T-helper 2 cell treated with Interferon-gamma antibody and Interleukin-4, amounts not matched to agents 5 μg/mL and 100 μg/mL, for 36 hours (primary cell): ENCODE data around the gene HMGCS2.
"Not testable (repeated sequence)": the region's sequence is repeated elsewhere in the genome, so short reads cannot be mapped to it uniquely, and the experiment has no call there.

Experiments
- DNase-seq: peaks from one replicate; pipeline ENCODE4 v3.0.0; 2021; ENCODE audit warnings: low spot score
- H3K27ac Mint-ChIP-seq: one replicate; pipeline ENCODE4 v1.8.0; 2021; ENCODE audit warnings: mild to moderate bottlenecking, mixed read lengths
- H3K27me3 Mint-ChIP-seq: one replicate; pipeline ENCODE4 v1.8.0; 2021; ENCODE audit warnings: low read depth, mixed read lengths
- H3K36me3 Mint-ChIP-seq: one replicate; pipeline ENCODE4 v1.8.0; 2021; ENCODE audit warnings: low read depth, mixed read lengths
- H3K4me1 Mint-ChIP-seq: one replicate; pipeline ENCODE4 v1.8.0; 2021; ENCODE audit warnings: low read depth, mixed read lengths
- H3K4me3 Mint-ChIP-seq: one replicate; pipeline ENCODE4 v1.8.0; 2022; ENCODE audit warnings: mild to moderate bottlenecking, moderate library complexity, mixed read lengths
- H3K9me3 Mint-ChIP-seq: one replicate; pipeline ENCODE4 v1.8.0; 2021; ENCODE audit warnings: mixed read lengths

Gene HMGCS2

GRCh38 chr1:119721896-119722295 is 46.8 kb downstream of the HMGCS2 start:
- peaks cover 47% of the 10 kb centered on the region for H3K36me3 Mint-ChIP-seq

GRCh38 chr1:119720866-119721440 is 47.8 kb downstream of the HMGCS2 start:
- H3K27me3 Mint-ChIP-seq = no peaks in the 10 kb centered on the region
- no peak overlapping the region for H3K4me3 Mint-ChIP-seq
- H3K36me3 Mint-ChIP-seq = peaks cover 41% of the 10 kb centered on the region
- no peaks in the 10 kb centered on the region for H3K9me3 Mint-ChIP-seq
- no peak overlapping the region for H3K27ac Mint-ChIP-seq
- H3K4me1 Mint-ChIP-seq = peaks cover 15% of the 10 kb centered on the region
- DNase-seq = no peak

More at GRCh38 chr1:119721896-119722295, 46.8 kb downstream of the HMGCS2 start:
- Mint-ChIP-seq H3K9me3 (no peaks in the 10 kb centered on the region), H3K27me3 (no peaks in the 10 kb centered on the region), H3K27ac (no peak overlapping the region), H3K4me1 (peaks cover 7% of the 10 kb centered on the region), H3K4me3 (no peak overlapping the region)
- DNase-seq = no peak

- Mint-ChIP-seq H3K27me3 (no peaks in the 10 kb centered on the region), H3K4me1 (peaks cover 29% of the 10 kb centered on the region), H3K4me3 (no peak overlapping the region), H3K27ac (no peak overlapping the region), H3K36me3 (peaks cover 34% of the 10 kb centered on the region), H3K9me3 (no peaks in the 10 kb centered on the region)
- DNase-seq = no peak
Observed at GRCh38 chr1:119718972-119719371, 49.7 kb downstream of the HMGCS2 start.

- Mint-ChIP-seq H3K4me3 (no peak overlapping the region), H3K27me3 (no peaks in the 10 kb centered on the region), H3K27ac (no peak overlapping the region), H3K36me3 (peaks cover 30% of the 10 kb centered on the region), H3K9me3 (no peaks in the 10 kb centered on the region), H3K4me1 (peaks cover 34% of the 10 kb centered on the region)
- DNase-seq = no peak
Observed at GRCh38 chr1:119718409-119718808, 50.3 kb downstream of the HMGCS2 start.

GRCh38 chr1:119715542-119715941 is 53.2 kb downstream of the HMGCS2 start:
- Mint-ChIP-seq H3K9me3 (no peaks in the 10 kb centered on the region), H3K4me3 (peak overlapping the region; percentile 1)
- no peak for DNase-seq

GRCh38 chr1:119714583-119714982 is 54.1 kb downstream of the HMGCS2 start:
- H3K4me1 Mint-ChIP-seq = peaks cover 43% of the 10 kb centered on the region
- H3K27me3 Mint-ChIP-seq = peaks cover 15% of the 10 kb centered on the region
- no peak overlapping the region for H3K27ac Mint-ChIP-seq
- no peak for DNase-seq
- H3K9me3 Mint-ChIP-seq = no peaks in the 10 kb centered on the region
- peaks cover 14% of the 10 kb centered on the region for H3K36me3 Mint-ChIP-seq
- peak overlapping the region; percentile 94 for H3K4me3 Mint-ChIP-seq

More at GRCh38 chr1:119715542-119715941, 53.2 kb downstream of the HMGCS2 start:
- Mint-ChIP-seq H3K36me3 (peaks cover 19% of the 10 kb centered on the region), H3K27me3 (peaks cover 7% of the 10 kb centered on the region), H3K27ac (peak overlapping the region; percentile 24), H3K4me1 (peaks cover 43% of the 10 kb centered on the region)

- Mint-ChIP-seq H3K36me3 (peaks cover 14% of the 10 kb centered on the region), H3K27me3 (peaks cover 19% of the 10 kb centered on the region), H3K4me3 (peak overlapping the region; percentile 94), H3K27ac (no peak overlapping the region), H3K9me3 (no peaks in the 10 kb centered on the region), H3K4me1 (peaks cover 42% of the 10 kb centered on the region)
- no peak for DNase-seq
Observed at GRCh38 chr1:119713749-119714456, 54.8 kb downstream of the HMGCS2 start.

- H3K27me3 Mint-ChIP-seq = peaks cover 24% of the 10 kb centered on the region
- H3K27ac Mint-ChIP-seq = peak overlapping the region; percentile 81
- DNase-seq = no peak
- peak overlapping the region; percentile 94 for H3K4me3 Mint-ChIP-seq
- peaks cover 14% of the 10 kb centered on the region for H3K36me3 Mint-ChIP-seq
- H3K9me3 Mint-ChIP-seq = no peaks in the 10 kb centered on the region
- H3K4me1 Mint-ChIP-seq = peaks cover 40% of the 10 kb centered on the region
Observed at GRCh38 chr1:119713039-119713748, 55.5 kb downstream of the HMGCS2 start.

GRCh38 chr1:119712342-119713038 is 56.2 kb downstream of the HMGCS2 start:
- Mint-ChIP-seq H3K4me1 (peaks cover 37% of the 10 kb centered on the region), H3K9me3 (no peaks in the 10 kb centered on the region), H3K27me3 (peaks cover 29% of the 10 kb centered on the region), H3K36me3 (peaks cover 12% of the 10 kb centered on the region), H3K4me3 (peak overlapping the region; percentile 95), H3K27ac (peak overlapping the region; percentile 87)
- DNase-seq = peak; percentile 29

GRCh38 chr1:119711804-119712341 is 56.8 kb downstream of the HMGCS2 start, which contains the start of gene PHGDH:
TSS of gene PHGDH (plus strand) at chr1:119711934. CDS start at chr1:119712023, 89 bp downstream.
- no peaks in the 10 kb centered on the region for H3K9me3 Mint-ChIP-seq
- H3K27ac Mint-ChIP-seq = peak within 1 kb of the TSS; percentile 87
- H3K4me3 Mint-ChIP-seq = peak within 1 kb of the TSS; percentile 95
- peaks cover 36% of the 10 kb centered on the region for H3K4me1 Mint-ChIP-seq
- DNase-seq = peak; percentile 65
- peaks cover 11% of the 10 kb centered on the region for H3K36me3 Mint-ChIP-seq
- peaks cover 34% of the 10 kb centered on the region for H3K27me3 Mint-ChIP-seq

- not testable (repeated sequence) for DNase-seq, H3K9me3 Mint-ChIP-seq
- H3K4me3 Mint-ChIP-seq = peak overlapping the region; percentile 95
- peak overlapping the region; percentile 87 for H3K27ac Mint-ChIP-seq
- peaks cover 11% of the 10 kb centered on the region for H3K36me3 Mint-ChIP-seq
- peaks cover 34% of the 10 kb centered on the region for H3K27me3 Mint-ChIP-seq
- H3K4me1 Mint-ChIP-seq = peaks cover 33% of the 10 kb centered on the region
Observed at GRCh38 chr1:119711356-119711803, 57.3 kb downstream of the HMGCS2 start.

- Mint-ChIP-seq H3K27me3 (peaks cover 41% of the 10 kb centered on the region), H3K9me3 (peaks cover 15% of the 10 kb centered on the region)
- not testable (repeated sequence) for DNase-seq, H3K4me3 Mint-ChIP-seq, H3K4me1 Mint-ChIP-seq, H3K36me3 Mint-ChIP-seq, H3K27ac Mint-ChIP-seq
Observed at GRCh38 chr1:119706599-119706998, 62.1 kb downstream of the HMGCS2 start.

GRCh38 chr1:119703666-119704450 is 64.8 kb downstream of the HMGCS2 start:
- DNase-seq = no peak
- Mint-ChIP-seq H3K9me3 (peaks cover 25% of the 10 kb centered on the region), H3K27me3 (peaks cover 33% of the 10 kb centered on the region), H3K36me3 (peaks cover 5% of the 10 kb centered on the region), H3K4me1 (no peaks in the 10 kb centered on the region), H3K27ac (no peak overlapping the region), H3K4me3 (no peak overlapping the region)
